ENCODE results near the gene PCID2. TPM values are rescaled to one million over a fixed set of nuclear protein-coding genes. Genes with fewer than 3 reads are reported as not detected.

The PCID2 gene
- total RNA-seq, 1 donor: 48.5 TPM

DNA sequence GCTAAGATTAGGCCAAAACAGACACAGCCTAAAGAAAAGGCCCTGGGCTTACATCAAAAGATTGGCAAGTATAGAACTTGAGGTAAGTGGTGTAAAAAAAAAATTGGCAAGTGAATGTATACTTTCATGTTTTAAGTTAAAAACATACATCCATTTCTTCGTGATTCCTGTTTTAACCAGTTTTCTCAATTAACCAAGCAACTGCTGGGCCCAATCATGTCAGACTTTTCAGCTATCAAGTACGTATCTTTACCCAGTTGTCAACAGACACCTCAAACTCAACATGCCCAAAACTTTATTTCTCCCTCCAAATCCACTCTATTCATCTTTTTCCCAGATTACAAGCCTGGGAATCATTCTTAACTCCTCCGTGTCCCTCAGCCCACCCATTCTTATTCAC lies 1.0 kb downstream of the PCID2 start:
- Histone ChIP-seq H3K4me1 (ENCODE audit: insufficient read depth, low read length) (peaks cover 36% of the 10 kb centered on the region), H3K4me2 (ENCODE audit: insufficient read depth, low read length) (peak overlapping the region; percentile 99), H3K27me3 (ENCODE audit: insufficient read depth, low read length) (no peaks in the 10 kb centered on the region), H3K79me2 (ENCODE audit: insufficient read depth, low read length) (peaks cover 90% of the 10 kb centered on the region), H4K20me1 (ENCODE audit: insufficient read depth, low read length) (peaks cover 39% of the 10 kb centered on the region), H3K4me3 (ENCODE audit: insufficient read depth, low read length) (peak overlapping the region; percentile 94), H3K27ac (ENCODE audit: low read depth, low read length) (peak overlapping the region; percentile 91), H2AFZ (ENCODE audit: low read length) (peak overlapping the region; percentile 89), H3K9me3 (ENCODE audit: low read depth, low read length) (no peaks in the 10 kb centered on the region), H3K36me3 (ENCODE audit: insufficient read depth, low read length) (peaks cover 5% of the 10 kb centered on the region)
- no peak for TF ChIP-seq CTCF (IDR thresholded peaks at IDR 0.05; ENCODE audit: extremely low read depth, low read depth, low read length)
- peak; percentile 38 for DNase-seq (ENCODE audit: insufficient read length, low spot score, missing footprints)

DNA sequence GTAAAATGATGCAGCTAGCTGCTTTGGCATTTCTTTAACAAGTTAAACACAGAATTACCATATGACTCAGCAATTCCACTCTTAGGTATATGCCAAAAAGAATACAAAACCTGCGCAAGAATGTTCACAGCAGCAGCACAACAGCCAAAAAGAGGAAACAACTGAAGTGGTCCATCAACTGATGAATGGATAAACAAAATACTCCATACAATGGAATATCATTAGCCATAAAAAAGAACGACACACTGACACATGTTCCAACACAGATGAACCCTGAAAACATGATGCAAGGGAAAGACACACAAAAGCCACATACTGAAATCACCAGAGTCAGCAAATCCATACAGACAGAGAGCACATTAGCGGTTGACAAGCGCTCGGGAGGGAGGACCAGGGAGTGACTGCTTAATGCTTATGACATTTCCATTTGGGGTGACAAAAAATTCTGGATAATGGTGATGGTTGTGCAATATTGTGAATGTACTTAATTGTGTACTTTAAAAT lies 3.0 kb downstream of the PCID2 start:
- Histone ChIP-seq H3K4me2 (ENCODE audit: insufficient read depth, low read length) (peak overlapping the region; percentile 29), H3K27ac (ENCODE audit: low read depth, low read length) (peak overlapping the region; percentile 16), H3K4me1 (ENCODE audit: insufficient read depth, low read length) (peaks cover 30% of the 10 kb centered on the region), H4K20me1 (ENCODE audit: insufficient read depth, low read length) (peaks cover 37% of the 10 kb centered on the region), H3K4me3 (ENCODE audit: insufficient read depth, low read length) (no peak overlapping the region), H3K9me3 (ENCODE audit: low read depth, low read length) (no peaks in the 10 kb centered on the region), H3K27me3 (ENCODE audit: insufficient read depth, low read length) (no peaks in the 10 kb centered on the region), H3K79me2 (ENCODE audit: insufficient read depth, low read length) (peaks cover 90% of the 10 kb centered on the region), H2AFZ (ENCODE audit: low read length) (no peak overlapping the region), H3K36me3 (ENCODE audit: insufficient read depth, low read length) (no peaks in the 10 kb centered on the region)
- no peak for DNase-seq (ENCODE audit: insufficient read length, low spot score, missing footprints)
- no peak for TF ChIP-seq CTCF (IDR thresholded peaks at IDR 0.05; ENCODE audit: extremely low read depth, low read depth, low read length)

GRCh38 chr13:113204378-113204734 lies 4.1 kb downstream of the PCID2 start:
- Histone ChIP-seq H3K27me3 (ENCODE audit: insufficient read depth, low read length) (no peaks in the 10 kb centered on the region), H3K9me3 (ENCODE audit: low read depth, low read length) (no peaks in the 10 kb centered on the region), H2AFZ (ENCODE audit: low read length) (no peak overlapping the region), H3K4me3 (ENCODE audit: insufficient read depth, low read length) (no peak overlapping the region), H3K79me2 (ENCODE audit: insufficient read depth, low read length) (peaks cover 93% of the 10 kb centered on the region), H3K4me2 (ENCODE audit: insufficient read depth, low read length) (no peak overlapping the region), H4K20me1 (ENCODE audit: insufficient read depth, low read length) (peaks cover 33% of the 10 kb centered on the region), H3K4me1 (ENCODE audit: insufficient read depth, low read length) (peaks cover 27% of the 10 kb centered on the region), H3K36me3 (ENCODE audit: insufficient read depth, low read length) (peaks cover 10% of the 10 kb centered on the region), H3K27ac (ENCODE audit: low read depth, low read length) (peak overlapping the region; percentile 34)
- no peak for TF ChIP-seq CTCF (IDR thresholded peaks at IDR 0.05; ENCODE audit: extremely low read depth, low read depth, low read length)
- DNase-seq (ENCODE audit: insufficient read length, low spot score, missing footprints): peak; percentile 52

DNA sequence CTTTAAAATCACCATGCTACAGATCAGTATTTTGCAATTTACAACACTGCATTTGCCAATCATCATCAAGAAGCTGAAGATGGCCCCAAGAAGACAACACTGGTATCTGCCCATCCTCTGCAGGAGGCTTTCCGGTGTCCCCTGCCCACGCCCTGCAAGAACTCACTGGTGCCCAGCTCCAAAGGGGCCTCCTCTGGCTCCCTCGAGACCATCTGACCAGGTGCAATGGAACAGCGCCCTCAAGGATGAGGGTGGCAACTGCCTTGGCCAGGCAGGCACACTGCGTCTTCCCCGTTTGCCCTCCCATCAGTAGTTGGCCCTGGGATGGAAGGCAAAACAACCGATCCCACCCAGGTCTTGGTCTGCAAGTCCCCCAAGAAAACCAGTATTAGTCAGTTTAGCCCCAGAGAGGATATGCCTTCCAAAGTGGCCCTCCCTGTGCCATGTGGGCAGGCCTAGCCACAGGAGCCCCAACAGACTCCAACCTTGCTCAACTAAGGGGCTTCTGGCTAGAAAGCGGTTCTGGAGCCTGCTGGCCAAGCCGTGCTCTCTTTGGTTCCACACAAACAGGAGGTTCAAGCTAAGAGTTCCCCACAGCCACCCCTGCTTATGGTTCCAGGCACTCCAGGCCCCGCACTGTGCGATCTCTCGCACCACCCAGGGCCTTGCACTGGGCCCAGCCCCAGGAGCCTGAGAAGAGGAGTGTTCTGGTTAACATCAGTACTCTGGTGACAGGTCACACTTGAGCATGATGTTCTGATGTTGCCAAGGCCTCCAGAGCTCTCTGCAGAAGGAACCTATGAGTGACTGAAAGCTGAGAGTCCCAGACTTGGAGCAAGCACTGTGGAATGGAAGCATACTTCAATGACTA lies 4.7 kb downstream of the PCID2 start:
- Histone ChIP-seq H4K20me1 (ENCODE audit: insufficient read depth, low read length) (peaks cover 33% of the 10 kb centered on the region), H3K27ac (ENCODE audit: low read depth, low read length) (peak overlapping the region; percentile 34), H3K4me3 (ENCODE audit: insufficient read depth, low read length) (no peak overlapping the region), H3K4me2 (ENCODE audit: insufficient read depth, low read length) (no peak overlapping the region), H3K79me2 (ENCODE audit: insufficient read depth, low read length) (peaks cover 98% of the 10 kb centered on the region), H3K27me3 (ENCODE audit: insufficient read depth, low read length) (no peaks in the 10 kb centered on the region), H3K9me3 (ENCODE audit: low read depth, low read length) (no peaks in the 10 kb centered on the region), H2AFZ (ENCODE audit: low read length) (no peak overlapping the region), H3K4me1 (ENCODE audit: insufficient read depth, low read length) (peaks cover 27% of the 10 kb centered on the region), H3K36me3 (ENCODE audit: insufficient read depth, low read length) (peaks cover 16% of the 10 kb centered on the region)
- TF ChIP-seq CTCF (IDR thresholded peaks at IDR 0.05; ENCODE audit: extremely low read depth, low read depth, low read length): no peak
- DNase-seq (ENCODE audit: insufficient read length, low spot score, missing footprints): no peak
